Measurements from ENCODE around the gene CASKIN1. TPM values are rescaled to one million over a fixed set of nuclear protein-coding genes. Genes with fewer than 3 reads are reported as not detected.
"Not testable (repeated sequence)": the region's sequence is repeated elsewhere in the genome, so short reads cannot be mapped to it uniquely, and the experiment has no call there.

The CASKIN1 gene
- total and polyA plus RNA-seq, 2 donors from 2014 or later = 0.30 to 0.66 TPM

DNA sequence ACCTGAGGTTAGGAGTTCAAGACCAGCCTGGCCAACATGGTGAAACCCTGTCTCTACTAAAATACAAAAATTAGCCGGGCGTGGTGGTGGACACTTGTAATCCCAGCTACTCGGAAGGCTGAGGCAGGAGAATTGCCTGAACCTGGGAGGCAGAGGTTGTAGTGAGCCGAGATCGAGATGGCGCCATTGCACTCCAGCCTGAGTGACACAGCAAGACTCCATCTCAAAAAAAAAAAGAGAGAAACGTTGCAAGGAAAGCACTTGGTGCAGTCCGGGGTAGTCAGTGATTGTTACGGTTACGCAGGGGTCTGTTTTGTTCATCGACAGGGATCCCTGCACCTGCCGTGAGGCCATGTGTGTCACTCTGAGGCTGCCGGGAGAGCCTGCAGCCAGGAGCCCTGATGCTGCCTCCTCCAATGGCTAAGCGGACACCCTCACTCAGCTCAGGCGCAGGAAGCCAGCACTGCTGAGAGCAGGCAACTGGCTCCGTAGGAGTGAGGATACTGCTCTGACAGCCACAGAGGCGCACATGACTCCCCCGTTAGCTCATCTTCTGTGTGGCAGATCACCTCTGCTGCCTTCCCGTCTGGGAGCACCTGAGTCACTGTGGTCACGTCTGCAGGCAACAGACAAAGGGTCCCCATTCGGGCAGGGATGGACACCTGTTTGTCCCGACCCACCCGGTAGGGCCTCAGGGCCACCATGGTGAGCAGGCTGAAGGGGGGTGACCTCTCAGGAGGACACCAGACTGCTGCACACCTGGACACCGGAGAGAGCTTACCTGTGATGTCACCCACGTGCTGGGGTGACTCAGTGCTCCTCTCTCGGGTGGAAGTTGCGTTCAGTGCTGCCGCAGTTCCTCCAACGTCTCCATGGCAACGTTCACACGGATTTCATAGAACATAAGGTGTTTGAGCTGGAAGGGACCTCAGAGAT, 53.2 kb downstream of the CASKIN1 start:
- no peak overlapping the region for H3K4me3 ChIP-seq (ENCODE audit: low read length in 3 of 3)
- DNase-seq (no peak), FAIRE-seq (no peak)
- no peaks in the 10 kb centered on the region for H3K36me3 ChIP-seq (ENCODE audit: control insufficient read depth in 2 of 3, insufficient read depth in 3 of 3, low read length in 3 of 3)
- H3K27ac ChIP-seq (ENCODE audit: low read depth in 2 of 2, low read length in 2 of 2) = no peak overlapping the region
- no peaks in the 10 kb centered on the region for H3K9me3 ChIP-seq (ENCODE audit: control insufficient read depth in 2 of 3, insufficient read depth in 1 of 3, low read length in 3 of 3)
- no peak overlapping the region for H3K9ac ChIP-seq (ENCODE audit: low read length in 3 of 3)
- TF ChIP-seq, protein P1, sequence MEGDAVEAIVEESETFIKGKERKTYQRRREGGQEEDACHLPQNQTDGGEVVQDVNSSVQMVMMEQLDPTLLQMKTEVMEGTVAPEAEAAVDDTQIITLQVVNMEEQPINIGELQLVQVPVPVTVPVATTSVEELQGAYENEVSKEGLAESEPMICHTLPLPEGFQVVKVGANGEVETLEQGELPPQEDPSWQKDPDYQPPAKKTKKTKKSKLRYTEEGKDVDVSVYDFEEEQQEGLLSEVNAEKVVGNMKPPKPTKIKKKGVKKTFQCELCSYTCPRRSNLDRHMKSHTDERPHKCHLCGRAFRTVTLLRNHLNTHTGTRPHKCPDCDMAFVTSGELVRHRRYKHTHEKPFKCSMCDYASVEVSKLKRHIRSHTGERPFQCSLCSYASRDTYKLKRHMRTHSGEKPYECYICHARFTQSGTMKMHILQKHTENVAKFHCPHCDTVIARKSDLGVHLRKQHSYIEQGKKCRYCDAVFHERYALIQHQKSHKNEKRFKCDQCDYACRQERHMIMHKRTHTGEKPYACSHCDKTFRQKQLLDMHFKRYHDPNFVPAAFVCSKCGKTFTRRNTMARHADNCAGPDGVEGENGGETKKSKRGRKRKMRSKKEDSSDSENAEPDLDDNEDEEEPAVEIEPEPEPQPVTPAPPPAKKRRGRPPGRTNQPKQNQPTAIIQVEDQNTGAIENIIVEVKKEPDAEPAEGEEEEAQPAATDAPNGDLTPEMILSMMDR (IDR thresholded peaks at IDR 0.05; ENCODE audit: borderline replicate concordance, extremely low read depth, insufficient read depth) = no peak
- H3K27me3 ChIP-seq (ENCODE audit: control insufficient read depth, insufficient read depth, low read length) = no peaks in the 10 kb centered on the region
- peaks cover 0 to 6% (median 0%) of the 10 kb centered on the region in 3 donors for H3K4me1 ChIP-seq (ENCODE audit: control insufficient read depth in 2 of 3, insufficient read depth in 2 of 3, low read depth in 1 of 3, low read length in 3 of 3)
- intact Hi-C loops (cut with DNase I) = loop anchor here (10.0 kb wide), 1 partner anchor 118 kb away; the partner anchor contains the start of gene NHERF2

DNA sequence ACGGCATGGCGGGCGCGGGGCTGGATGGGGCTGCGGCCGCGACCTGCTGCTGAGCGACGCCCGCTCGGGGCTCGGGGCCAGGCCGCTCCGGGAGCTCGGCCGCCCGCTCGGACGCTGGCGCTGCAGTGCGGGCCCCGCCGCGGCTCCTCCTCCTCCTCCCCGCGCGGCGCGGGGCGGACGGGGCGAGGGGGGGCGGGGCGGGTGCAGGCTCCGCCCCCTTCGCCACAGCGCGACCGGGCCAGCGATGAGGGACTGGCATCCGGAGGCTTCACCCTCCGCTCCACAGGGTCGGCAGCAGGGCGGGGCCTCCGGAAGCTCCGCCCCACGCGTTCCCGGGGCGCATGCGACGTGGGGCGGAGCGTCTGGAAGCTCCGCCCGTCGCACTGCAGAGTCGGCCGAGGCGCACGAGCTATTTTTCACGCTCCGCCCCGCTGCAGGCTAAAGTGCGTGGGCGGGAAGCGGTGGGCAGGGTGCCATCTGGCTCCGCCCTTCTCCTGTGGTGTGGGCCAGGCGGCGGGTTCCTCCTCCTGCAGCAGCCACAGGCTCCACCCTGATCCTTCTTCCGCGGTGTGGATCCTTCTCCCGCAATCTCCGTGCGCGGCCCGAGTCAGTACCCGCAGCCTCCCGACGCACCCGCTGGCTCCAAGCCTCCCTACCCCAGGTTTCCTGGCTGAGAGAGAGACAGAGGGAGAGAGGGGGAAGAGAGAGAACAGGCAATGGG, 60.5 kb downstream of the CASKIN1 start, which contains the start of gene PKD1:
TSS of gene PKD1 (minus strand) at position 129 of the 721 bp plus-strand sequence. CDS start 209 bp downstream, outside the sequence.
- H3K9me3 ChIP-seq (ENCODE audit: control insufficient read depth in 2 of 3, insufficient read depth in 1 of 3, low read length in 3 of 3); H3K4me1 ChIP-seq (ENCODE audit: control insufficient read depth in 2 of 3, insufficient read depth in 2 of 3, low read depth in 1 of 3, low read length in 3 of 3); H3K27me3 ChIP-seq (ENCODE audit: control insufficient read depth, insufficient read depth, low read length); H3K9ac ChIP-seq (ENCODE audit: low read length in 3 of 3); H3K27ac ChIP-seq (ENCODE audit: low read depth in 2 of 2, low read length in 2 of 2); H3K36me3 ChIP-seq (ENCODE audit: control insufficient read depth in 2 of 3, insufficient read depth in 3 of 3, low read length in 3 of 3); intact Hi-C loops (cut with DNase I): not testable (repeated sequence)
- peak within 1 kb of the TSS in 2 of 3 donors; percentile 21 to 30 for H3K4me3 ChIP-seq (ENCODE audit: low read length in 3 of 3)
- DNase-seq (peak; percentile 91 to 99 (median 94)), FAIRE-seq (peak; percentile 94)

DNA sequence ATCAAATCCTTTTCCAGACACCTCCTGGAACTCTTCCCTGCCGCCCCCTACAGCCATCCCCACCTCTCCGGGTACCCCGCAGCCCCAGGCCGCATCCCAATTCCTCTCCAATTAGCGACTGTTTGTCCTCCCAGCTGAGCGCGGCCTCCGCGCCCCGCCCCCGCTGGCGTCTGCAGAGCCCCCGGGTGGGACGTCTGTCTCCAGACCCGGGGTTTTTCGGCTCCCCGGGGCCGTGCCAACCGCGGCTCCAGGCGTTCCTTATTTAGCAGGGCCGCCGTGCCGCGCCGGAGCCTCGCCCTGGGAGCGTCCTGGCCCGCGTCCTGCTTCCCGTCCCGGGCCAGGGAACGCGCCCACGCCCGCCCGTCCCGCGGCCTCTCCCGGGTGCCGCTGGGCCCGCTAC, 61.3 kb downstream of the CASKIN1 start:
- H3K36me3 ChIP-seq (ENCODE audit: control insufficient read depth in 2 of 3, insufficient read depth in 3 of 3, low read length in 3 of 3); H3K9ac ChIP-seq (ENCODE audit: low read length in 3 of 3); intact Hi-C loops (cut with DNase I); H3K4me1 ChIP-seq (ENCODE audit: control insufficient read depth in 2 of 3, insufficient read depth in 2 of 3, low read depth in 1 of 3, low read length in 3 of 3); H3K9me3 ChIP-seq (ENCODE audit: control insufficient read depth in 2 of 3, insufficient read depth in 1 of 3, low read length in 3 of 3); H3K4me3 ChIP-seq (ENCODE audit: low read length in 3 of 3); FAIRE-seq; H3K27me3 ChIP-seq (ENCODE audit: control insufficient read depth, insufficient read depth, low read length); H3K27ac ChIP-seq (ENCODE audit: low read depth in 2 of 2, low read length in 2 of 2): not testable (repeated sequence)
- peak in 2 of 5 donors; percentile 58 to 75 for DNase-seq

DNA sequence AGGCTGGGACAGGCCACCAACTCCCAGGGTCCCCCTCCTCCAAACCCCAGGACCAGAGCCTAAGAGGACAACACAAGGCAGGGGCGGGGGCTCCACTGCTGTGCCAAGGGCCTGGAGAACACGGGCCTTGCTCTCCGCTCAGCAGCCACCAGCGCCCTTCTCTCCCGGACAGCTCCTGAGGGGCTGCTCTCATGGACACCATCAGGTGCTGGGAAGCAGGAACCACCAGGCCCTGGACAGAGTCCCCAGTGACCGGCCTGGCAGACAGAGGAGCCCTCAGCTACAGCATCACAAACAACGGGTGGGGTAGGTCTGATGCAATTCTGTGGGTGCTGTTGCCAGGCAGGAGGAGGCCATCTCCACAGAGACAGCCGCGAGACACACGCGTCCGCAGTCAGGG, 62.6 kb downstream of the CASKIN1 start:
- not testable (repeated sequence) for H3K4me3 ChIP-seq (ENCODE audit: low read length in 3 of 3); H3K9me3 ChIP-seq (ENCODE audit: control insufficient read depth in 2 of 3, insufficient read depth in 1 of 3, low read length in 3 of 3); FAIRE-seq

DNA sequence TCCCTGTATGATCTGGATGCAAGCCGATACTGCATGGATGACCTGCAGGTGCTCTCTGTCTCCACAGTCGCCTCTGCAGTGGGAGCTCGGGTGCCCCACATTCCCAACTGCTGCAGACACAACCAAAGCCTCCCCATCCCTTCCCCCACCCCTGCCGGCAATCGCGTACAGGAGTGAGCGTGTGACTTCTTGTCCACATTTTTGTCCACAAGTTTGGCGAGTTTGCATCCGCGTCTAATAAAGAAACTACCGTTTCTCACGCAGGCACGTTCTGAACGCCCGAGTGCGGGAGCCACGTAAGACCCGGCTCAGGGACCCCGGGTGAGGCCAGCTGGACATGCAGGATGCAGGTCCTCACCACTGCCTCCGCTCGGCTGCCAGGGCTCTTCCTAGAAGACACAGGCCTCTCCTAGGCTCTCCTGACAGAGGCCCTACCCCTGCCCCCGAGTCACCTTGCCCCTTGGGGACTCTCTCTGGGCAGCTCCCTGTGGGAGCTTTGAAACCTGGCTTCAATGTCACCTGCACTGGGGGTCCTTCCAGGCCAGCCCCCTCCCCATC, 66.4 kb downstream of the CASKIN1 start:
- H3K27me3 ChIP-seq (ENCODE audit: control insufficient read depth, insufficient read depth, low read length); FAIRE-seq; H3K4me3 ChIP-seq (ENCODE audit: low read length in 3 of 3); H3K9me3 ChIP-seq (ENCODE audit: control insufficient read depth in 2 of 3, insufficient read depth in 1 of 3, low read length in 3 of 3); intact Hi-C loops (cut with DNase I); H3K36me3 ChIP-seq (ENCODE audit: control insufficient read depth in 2 of 3, insufficient read depth in 3 of 3, low read length in 3 of 3); H3K27ac ChIP-seq (ENCODE audit: low read depth in 2 of 2, low read length in 2 of 2); H3K9ac ChIP-seq (ENCODE audit: low read length in 3 of 3): not testable (repeated sequence)
- peaks cover 0 to 16% (median 0%) of the 10 kb centered on the region in 3 donors for H3K4me1 ChIP-seq (ENCODE audit: control insufficient read depth in 2 of 3, insufficient read depth in 2 of 3, low read depth in 1 of 3, low read length in 3 of 3)
- peak in 1 of 5 donors; percentile 59 for DNase-seq

More for the DNA sequence above, 62.6 kb downstream of the CASKIN1 start:
- intact Hi-C loops (cut with DNase I); H3K36me3 ChIP-seq (ENCODE audit: control insufficient read depth in 2 of 3, insufficient read depth in 3 of 3, low read length in 3 of 3); H3K4me1 ChIP-seq (ENCODE audit: control insufficient read depth in 2 of 3, insufficient read depth in 2 of 3, low read depth in 1 of 3, low read length in 3 of 3); H3K27me3 ChIP-seq (ENCODE audit: control insufficient read depth, insufficient read depth, low read length); H3K9ac ChIP-seq (ENCODE audit: low read length in 3 of 3); H3K27ac ChIP-seq (ENCODE audit: low read depth in 2 of 2, low read length in 2 of 2): not testable (repeated sequence)
- peak in 1 of 5 donors; percentile 58 for DNase-seq

DNA sequence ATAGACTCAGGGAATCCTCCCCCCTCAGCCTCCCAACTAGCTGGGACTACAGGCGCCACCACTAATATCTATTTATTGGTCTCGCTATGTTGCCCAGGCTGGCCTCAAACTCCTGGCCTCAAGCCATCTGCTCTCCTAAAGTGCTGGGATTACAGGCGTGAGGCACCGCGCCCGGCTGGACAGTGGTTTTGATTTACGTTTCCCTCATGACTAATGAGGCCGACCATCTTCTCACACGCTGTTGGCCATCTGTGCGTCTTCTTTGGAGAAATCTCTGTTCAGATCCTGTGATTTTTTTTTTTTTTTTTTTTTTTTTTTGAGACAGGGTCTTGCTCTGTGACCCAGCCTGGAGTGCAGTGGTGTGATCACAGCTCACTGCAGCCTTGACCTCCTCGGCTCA, 67.2 kb downstream of the CASKIN1 start:
- intact Hi-C loops (cut with DNase I); H3K9ac ChIP-seq (ENCODE audit: low read length in 3 of 3); H3K27me3 ChIP-seq (ENCODE audit: control insufficient read depth, insufficient read depth, low read length); H3K36me3 ChIP-seq (ENCODE audit: control insufficient read depth in 2 of 3, insufficient read depth in 3 of 3, low read length in 3 of 3); DNase-seq; H3K27ac ChIP-seq (ENCODE audit: low read depth in 2 of 2, low read length in 2 of 2); FAIRE-seq; H3K9me3 ChIP-seq (ENCODE audit: control insufficient read depth in 2 of 3, insufficient read depth in 1 of 3, low read length in 3 of 3); H3K4me3 ChIP-seq (ENCODE audit: low read length in 3 of 3): not testable (repeated sequence)
- peaks cover 0 to 18% (median 0%) of the 10 kb centered on the region in 3 donors for H3K4me1 ChIP-seq (ENCODE audit: control insufficient read depth in 2 of 3, insufficient read depth in 2 of 3, low read depth in 1 of 3, low read length in 3 of 3)

Data from kidney (tissue), 14 donors.